ENCODE measurements around the gene RFLNA. TPM values are rescaled to one million over a fixed set of nuclear protein-coding genes. Genes with fewer than 3 reads are reported as not detected.

RFLNA gene
- total and polyA plus RNA-seq, 5 donors, result 0.22 to 0.82 (median 0.61) TPM

DNA sequence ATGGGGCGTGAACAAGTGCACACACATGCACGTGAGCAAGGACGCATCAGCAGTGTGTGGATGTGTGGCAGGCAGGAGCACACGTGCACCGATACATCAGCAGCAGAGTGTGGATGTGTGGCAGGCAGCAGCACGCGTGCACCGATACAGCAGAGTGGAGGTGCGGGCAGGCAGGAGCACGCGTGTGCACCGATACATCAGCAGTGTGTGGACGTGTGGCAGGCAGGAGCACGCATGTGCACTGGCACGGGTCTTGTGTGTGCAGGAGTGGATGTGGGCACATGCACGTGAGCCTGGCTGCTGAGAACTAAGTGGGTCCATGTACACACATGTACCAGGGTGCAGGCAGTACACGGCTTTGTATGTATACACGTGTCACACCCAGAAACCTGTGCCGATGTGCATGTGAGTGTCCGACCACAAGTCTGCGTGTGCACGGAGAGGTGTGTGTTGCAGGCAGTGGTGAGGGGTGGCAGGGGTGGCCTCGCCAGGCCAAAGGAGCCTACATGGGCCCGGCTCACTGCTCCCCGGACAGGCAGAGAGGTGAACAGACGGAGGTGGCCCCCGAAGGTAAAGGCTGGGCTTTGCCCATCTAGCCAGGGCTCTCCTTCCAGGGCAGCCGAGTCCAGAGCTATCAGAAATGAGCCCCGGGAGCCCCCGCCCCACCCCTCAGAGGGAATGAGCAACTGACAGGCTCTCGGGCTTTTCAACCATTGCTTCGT is 53.9 kb downstream of the RFLNA start:
- no peak for ATAC-seq
- Histone ChIP-seq H3K4me1 (ENCODE audit: control insufficient read depth, insufficient read depth, low read length) (peaks cover 4% of the 10 kb centered on the region), H3K27ac (ENCODE audit: low read length) (no peak overlapping the region), H3K4me3 (ENCODE audit: low read length) (no peak overlapping the region), H3K27me3 (ENCODE audit: control insufficient read depth, insufficient read depth) (no peaks in the 10 kb centered on the region), H3K9me3 (ENCODE audit: control insufficient read depth, low read length) (no peaks in the 10 kb centered on the region)
- WGBS, result 90% methylated on average over 32 of the region's 32 CpGs
- DNase-seq, result no peak
- intact Hi-C loops (cut with DNase I), result loop anchor here in 1 of 4 donors (10.0 kb wide), 1 partner anchor 426 kb away; no protein-coding TSS in a partner anchor

DNA sequence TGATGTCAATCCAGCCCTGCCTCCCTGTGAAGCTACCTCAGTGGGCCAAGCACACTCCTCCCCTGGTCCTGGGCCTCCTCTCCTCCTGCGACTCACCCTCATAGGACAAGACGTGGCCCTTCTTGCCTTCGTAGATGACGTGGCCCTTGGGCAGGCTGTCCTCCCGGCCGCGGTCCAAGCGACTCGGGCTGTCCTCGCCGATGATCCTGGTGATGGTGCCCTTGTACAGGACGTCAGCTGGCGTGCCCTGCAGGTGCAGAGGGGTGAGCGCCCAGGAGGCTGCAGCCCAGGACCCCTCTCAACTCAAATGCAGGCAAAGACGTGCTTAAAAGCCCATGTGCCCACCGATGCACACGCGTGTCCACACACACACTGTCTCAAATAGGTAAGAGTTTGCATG is 55.6 kb downstream of the RFLNA start:
- ATAC-seq (no peak), DNase-seq (no peak)
- Histone ChIP-seq H3K27me3 (ENCODE audit: control insufficient read depth, insufficient read depth) (no peaks in the 10 kb centered on the region), H3K27ac (ENCODE audit: low read length) (no peak overlapping the region), H3K9me3 (ENCODE audit: control insufficient read depth, low read length) (no peaks in the 10 kb centered on the region), H3K4me3 (ENCODE audit: low read length) (no peak overlapping the region), H3K4me1 (ENCODE audit: control insufficient read depth, insufficient read depth, low read length) (peaks cover 4% of the 10 kb centered on the region)
- intact Hi-C loops (cut with DNase I), result loop anchor here in 1 of 4 donors (10.0 kb wide), 1 partner anchor 424 kb away; no protein-coding TSS in a partner anchor
- 95% methylated on average over 18 of the region's 18 CpGs for WGBS

DNA sequence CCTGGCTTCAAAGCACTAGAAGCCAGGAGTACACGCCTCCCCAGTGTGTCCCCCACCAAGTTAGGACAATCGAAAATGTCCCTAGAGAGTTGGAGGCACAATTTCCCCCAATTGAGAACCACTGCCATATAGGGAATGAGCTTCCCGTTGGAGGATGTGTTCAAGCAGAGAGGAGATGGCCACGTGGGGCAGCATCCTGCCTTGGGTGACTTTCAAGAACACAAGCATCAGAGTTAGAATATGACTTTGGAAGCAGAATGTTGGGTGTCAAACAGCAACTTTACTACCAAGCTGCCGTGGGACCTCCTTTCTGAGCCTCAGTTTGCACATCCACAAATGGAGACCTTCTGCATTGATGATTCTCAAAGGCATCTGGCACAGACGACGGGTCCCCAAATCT is 56.5 kb downstream of the RFLNA start:
- 79% methylated on average over 7 of the region's 7 CpGs for WGBS
- intact Hi-C loops (cut with DNase I), result loop anchor here in 1 of 4 donors (10.0 kb wide), 1 partner anchor 423 kb away; no protein-coding TSS in a partner anchor
- Histone ChIP-seq H3K9me3 (ENCODE audit: control insufficient read depth, low read length) (no peaks in the 10 kb centered on the region), H3K27ac (ENCODE audit: low read length) (no peak overlapping the region), H3K27me3 (ENCODE audit: control insufficient read depth, insufficient read depth) (no peaks in the 10 kb centered on the region), H3K4me3 (ENCODE audit: low read length) (no peak overlapping the region), H3K4me1 (ENCODE audit: control insufficient read depth, insufficient read depth, low read length) (peaks cover 4% of the 10 kb centered on the region)
- DNase-seq (no peak), ATAC-seq (no peak)

DNA sequence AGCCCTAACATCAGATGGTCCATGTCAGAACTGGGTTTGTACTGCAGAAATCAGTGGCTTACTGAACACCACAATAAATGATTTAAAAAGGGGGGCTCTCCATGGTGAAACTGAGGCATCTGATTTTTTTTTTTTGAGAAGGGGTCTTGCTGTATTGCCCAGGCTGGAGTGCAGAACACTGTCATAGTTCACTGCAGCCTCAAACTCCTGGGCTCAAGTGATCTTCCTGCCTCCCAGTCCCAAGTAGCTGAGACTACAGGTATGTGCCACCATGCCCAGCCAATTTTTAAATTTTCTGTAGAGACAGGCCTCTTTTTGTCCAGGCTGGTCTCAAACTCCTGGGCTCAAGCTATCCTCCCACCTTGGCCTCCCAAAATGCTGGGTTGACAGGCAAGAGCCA is 57.4 kb downstream of the RFLNA start:
- Histone ChIP-seq H3K9me3 (ENCODE audit: control insufficient read depth, low read length) (no peaks in the 10 kb centered on the region), H3K4me1 (ENCODE audit: control insufficient read depth, insufficient read depth, low read length) (peaks cover 4% of the 10 kb centered on the region), H3K27ac (ENCODE audit: low read length) (no peak overlapping the region), H3K27me3 (ENCODE audit: control insufficient read depth, insufficient read depth) (no peaks in the 10 kb centered on the region), H3K4me3 (ENCODE audit: low read length) (no peak overlapping the region)
- intact Hi-C loops (cut with DNase I), result loop anchor here in 1 of 4 donors (10.0 kb wide), 1 partner anchor 423 kb away; no protein-coding TSS in a partner anchor
- DNase-seq (no peak), ATAC-seq (no peak)

DNA sequence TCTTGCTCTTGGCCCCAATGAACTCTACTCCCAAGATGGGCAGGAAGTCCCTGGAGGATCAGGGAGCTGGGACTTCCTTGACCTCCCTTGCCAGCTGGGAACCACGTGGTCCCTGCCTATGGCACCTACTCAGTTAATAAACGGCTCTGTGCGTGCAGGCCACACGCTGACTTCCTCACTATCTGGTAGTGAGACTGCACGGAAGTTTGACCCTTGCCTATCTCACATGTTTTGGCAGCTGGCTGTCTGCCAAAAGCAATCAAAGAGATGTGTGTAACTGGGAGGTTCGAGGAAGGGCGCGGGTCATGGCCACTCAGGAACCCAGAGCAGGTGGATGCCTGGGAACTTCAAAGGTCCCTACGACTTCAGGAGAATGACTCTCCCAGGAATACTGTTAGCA is 57.9 kb downstream of the RFLNA start:
- peaks cover 4% of the 10 kb centered on the region for H3K4me1 ChIP-seq (ENCODE audit: control insufficient read depth, insufficient read depth, low read length)
- DNase-seq (peak in 2 of 3 donors; percentile 53 to 84), ATAC-seq (peak; percentile 38 to 42)
- no peak overlapping the region for H3K4me3 ChIP-seq (ENCODE audit: low read length)
- intact Hi-C loops (cut with DNase I), result loop anchor here in 1 of 4 donors (10.0 kb wide), 1 partner anchor 422 kb away; no protein-coding TSS in a partner anchor
- WGBS, result 13% methylated on average over 9 of the region's 9 CpGs
- no peak overlapping the region for H3K27ac ChIP-seq (ENCODE audit: low read length)
- H3K9me3 ChIP-seq (ENCODE audit: control insufficient read depth, low read length), result no peaks in the 10 kb centered on the region
- no peaks in the 10 kb centered on the region for H3K27me3 ChIP-seq (ENCODE audit: control insufficient read depth, insufficient read depth)

DNA sequence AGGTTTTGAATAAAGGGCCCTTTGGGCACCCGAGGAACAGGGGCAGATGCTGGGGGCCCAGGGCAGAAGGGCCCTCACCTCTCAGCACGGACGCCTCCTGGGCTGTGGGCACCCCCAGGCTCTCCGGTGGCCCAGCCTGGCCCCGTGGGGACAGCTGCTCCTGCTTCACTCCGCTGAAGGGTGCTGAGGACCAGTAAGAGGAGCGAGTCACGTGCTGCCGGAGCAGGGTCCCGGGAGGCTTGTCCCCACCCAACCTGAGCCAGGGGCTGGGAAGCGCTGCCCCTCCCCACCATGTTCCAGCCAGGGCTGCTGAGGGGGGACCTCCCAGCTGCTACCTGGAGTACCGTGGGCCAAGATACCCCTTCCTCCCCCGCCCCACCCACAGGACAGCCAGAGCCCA is 59.5 kb downstream of the RFLNA start:
- H3K4me3 ChIP-seq (ENCODE audit: low read length), result no peak overlapping the region
- no peak overlapping the region for H3K27ac ChIP-seq (ENCODE audit: low read length)
- H3K4me1 ChIP-seq (ENCODE audit: control insufficient read depth, insufficient read depth, low read length), result peaks cover 11% of the 10 kb centered on the region
- ATAC-seq, result no peak
- 81% methylated on average over 13 of the region's 13 CpGs for WGBS
- H3K9me3 ChIP-seq (ENCODE audit: control insufficient read depth, low read length), result no peaks in the 10 kb centered on the region
- DNase-seq, result no peak
- intact Hi-C loops (cut with DNase I), result loop anchor here in 1 of 4 donors (10.0 kb wide), 1 partner anchor 420 kb away; no protein-coding TSS in a partner anchor
- H3K27me3 ChIP-seq (ENCODE audit: control insufficient read depth, insufficient read depth), result no peaks in the 10 kb centered on the region

DNA sequence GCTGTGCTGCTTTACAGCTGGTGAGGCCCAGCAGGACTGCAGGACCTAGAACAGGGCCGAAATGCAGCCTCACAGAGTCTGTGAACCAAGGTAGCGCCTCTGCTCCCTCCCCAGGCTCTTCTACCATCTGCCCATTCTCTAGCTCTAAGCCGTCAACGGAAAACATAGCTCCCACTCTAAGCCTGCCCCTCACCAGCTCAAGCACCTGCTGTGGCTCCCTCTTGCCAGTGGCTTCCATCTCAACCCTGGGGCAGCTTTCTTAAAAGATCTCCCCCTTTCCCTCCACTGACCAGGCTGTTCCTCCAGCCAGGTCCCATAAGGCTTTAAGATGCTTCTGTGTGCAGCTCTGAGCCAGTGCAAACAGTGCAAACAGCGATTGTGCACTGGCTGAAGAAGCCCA is 61.3 kb downstream of the RFLNA start:
- WGBS, result 96% methylated on average over 5 of the region's 5 CpGs
- peaks cover 21% of the 10 kb centered on the region for H3K4me1 ChIP-seq (ENCODE audit: control insufficient read depth, insufficient read depth, low read length)
- intact Hi-C loops (cut with DNase I), result loop anchor here in 1 of 4 donors (10.0 kb wide), 1 partner anchor 419 kb away; no protein-coding TSS in a partner anchor

DNA sequence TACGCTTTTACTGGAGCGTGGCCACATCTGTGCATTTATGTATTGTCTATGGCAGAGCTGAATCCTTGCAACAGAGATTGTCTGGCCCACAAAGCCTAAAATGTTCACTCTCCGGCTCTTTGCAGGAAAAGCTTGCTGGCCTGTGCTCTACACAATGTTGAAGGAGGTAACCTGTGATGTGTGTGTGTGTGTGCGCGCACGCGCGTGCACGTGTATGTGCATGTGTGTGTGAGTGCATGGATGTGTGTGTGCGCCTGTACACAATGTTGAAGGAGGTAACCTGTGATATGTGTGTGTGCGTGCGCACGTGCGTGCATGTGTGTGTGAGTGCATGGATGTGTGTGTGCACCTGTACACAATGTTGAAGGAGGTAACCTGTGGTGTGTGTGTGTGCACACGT is 62.7 kb downstream of the RFLNA start:
- Histone ChIP-seq H3K27ac (ENCODE audit: low read length) (no peak overlapping the region), H3K4me3 (ENCODE audit: low read length) (no peak overlapping the region), H3K27me3 (ENCODE audit: control insufficient read depth, insufficient read depth) (no peaks in the 10 kb centered on the region), H3K4me1 (ENCODE audit: control insufficient read depth, insufficient read depth, low read length) (peaks cover 21% of the 10 kb centered on the region), H3K9me3 (ENCODE audit: control insufficient read depth, low read length) (no peaks in the 10 kb centered on the region)
- 93% methylated on average over 15 of the region's 15 CpGs for WGBS
- intact Hi-C loops (cut with DNase I), result loop anchor here in 1 of 4 donors (10.0 kb wide), 1 partner anchor 417 kb away; no protein-coding TSS in a partner anchor
- ATAC-seq, result no peak
- DNase-seq, result no peak

More for the DNA sequence above, 61.3 kb downstream of the RFLNA start:
- Histone ChIP-seq H3K27ac (ENCODE audit: low read length) (no peak overlapping the region), H3K4me3 (ENCODE audit: low read length) (no peak overlapping the region), H3K9me3 (ENCODE audit: control insufficient read depth, low read length) (no peaks in the 10 kb centered on the region), H3K27me3 (ENCODE audit: control insufficient read depth, insufficient read depth) (no peaks in the 10 kb centered on the region)
- ATAC-seq, result no peak
- DNase-seq, result no peak

DNA sequence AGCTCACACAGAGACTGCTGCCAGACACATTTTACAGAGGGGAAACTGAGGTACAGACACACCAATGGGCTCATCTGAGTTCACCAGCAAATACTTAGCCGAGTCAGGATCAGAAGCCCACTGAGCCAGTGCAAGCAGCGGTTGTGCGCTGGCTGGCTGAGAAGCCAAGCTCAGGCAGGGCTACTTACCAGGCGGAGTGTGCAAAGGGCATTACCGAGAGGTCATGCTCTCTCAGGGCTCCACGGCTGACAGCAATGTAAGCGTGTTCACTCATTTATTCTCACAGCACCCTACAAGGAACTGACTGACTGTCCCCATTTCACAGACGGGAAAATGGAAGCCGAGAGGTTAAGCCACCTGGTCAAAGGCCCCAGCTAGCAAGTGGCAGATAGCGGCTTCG is 63.7 kb downstream of the RFLNA start:
- H3K4me3 ChIP-seq (ENCODE audit: low read length), result no peak overlapping the region
- ATAC-seq, result no peak
- H3K27me3 ChIP-seq (ENCODE audit: control insufficient read depth, insufficient read depth), result no peaks in the 10 kb centered on the region
- peaks cover 17% of the 10 kb centered on the region for H3K4me1 ChIP-seq (ENCODE audit: control insufficient read depth, insufficient read depth, low read length)
- intact Hi-C loops (cut with DNase I), result loop anchor here in 1 of 4 donors (10.0 kb wide), 1 partner anchor 416 kb away; no protein-coding TSS in a partner anchor
- no peak overlapping the region for H3K27ac ChIP-seq (ENCODE audit: low read length)
- WGBS, result 90% methylated on average over 11 of the region's 11 CpGs
- DNase-seq, result no peak
- H3K9me3 ChIP-seq (ENCODE audit: control insufficient read depth, low read length), result no peaks in the 10 kb centered on the region

DNA sequence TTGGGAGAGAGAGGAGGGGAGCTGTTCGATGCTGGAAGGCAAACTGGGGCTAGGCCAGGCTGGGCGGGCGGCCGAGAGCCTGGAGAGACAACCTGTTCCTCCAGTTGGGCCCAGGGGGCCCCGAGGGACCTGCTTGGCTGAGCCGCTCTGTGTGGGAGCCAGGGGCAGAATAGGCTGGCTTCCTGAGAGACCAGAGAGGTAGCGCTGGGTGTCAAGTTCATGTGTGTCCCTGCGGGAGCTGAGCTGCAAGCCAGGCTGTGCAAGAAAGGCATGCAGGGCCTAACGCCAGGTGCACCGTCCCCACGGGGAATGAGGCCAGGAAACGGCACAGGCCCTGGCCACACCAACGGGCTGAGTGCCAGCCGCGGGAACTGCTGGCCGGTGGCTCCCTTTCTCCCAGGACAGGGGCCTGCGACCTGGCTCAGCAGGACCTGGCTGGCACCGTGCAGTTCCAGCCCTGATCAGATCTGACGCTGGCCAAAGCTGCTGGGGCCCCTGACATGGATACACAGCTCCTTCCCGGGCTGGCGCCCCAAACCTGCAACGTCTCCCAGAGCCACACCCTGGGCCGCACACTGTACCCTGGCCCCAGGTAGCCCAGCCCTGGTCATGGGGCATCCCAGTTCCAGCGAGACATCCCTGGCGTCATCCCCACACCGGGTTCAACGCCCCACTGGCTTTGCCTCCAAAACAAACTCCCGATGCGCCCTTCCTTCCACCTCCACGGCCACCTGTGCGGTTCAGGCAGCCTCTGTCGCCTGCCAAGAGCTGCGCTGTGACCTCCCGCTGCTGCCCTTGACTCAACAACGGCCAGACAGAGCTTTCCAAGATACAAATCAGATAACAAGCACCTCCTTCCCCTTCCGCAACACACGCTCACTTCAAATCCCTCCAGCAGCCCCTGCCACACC is 65.0 kb downstream of the RFLNA start:
- DNase-seq (peak; percentile 94 to 99 (median 98)), ATAC-seq (peak; percentile 83 to 93)
- intact Hi-C loops (cut with DNase I), result loop anchor here in 2 of 4 donors (10.0 kb wide), 2 partner anchors 155 to 415 kb away; no protein-coding TSS in a partner anchor
- H3K9me3 ChIP-seq (ENCODE audit: control insufficient read depth, low read length), result no peaks in the 10 kb centered on the region
- H3K4me1 ChIP-seq (ENCODE audit: control insufficient read depth, insufficient read depth, low read length), result peaks cover 17% of the 10 kb centered on the region
- no peaks in the 10 kb centered on the region for H3K27me3 ChIP-seq (ENCODE audit: control insufficient read depth, insufficient read depth)
- peak overlapping the region; percentile 1 for H3K27ac ChIP-seq (ENCODE audit: low read length)
- no peak overlapping the region for H3K4me3 ChIP-seq (ENCODE audit: low read length)
- WGBS, result 34% methylated on average over 37 of the region's 37 CpGs

All from right cardiac atrium (tissue), 5 donors.